DND-41 (cell line): ENCODE measurements around the gene CAAP1.
"Not testable (repeated sequence)": the region's sequence is repeated elsewhere in the genome, so short reads cannot be mapped to it uniquely, and the experiment has no call there.

Experiments used
- ATAC-seq: fragments of 200-7000 bp; cut with Tn5 transposase; 3 replicates; pipeline ENCODE4 v1.9.1; 2021; ENCODE audit warnings: low read depth; ENCODE audit not compliant: insufficient read depth
- DNase-seq: peaks from one replicate; pipeline ENCODE4 v3.0.0-alpha.2; 2020
- H2AFZ ChIP-seq: 2 replicates; pipeline ENCODE4 v1.6.0; 2012; ENCODE audit warnings: low read depth, low read length
- H3K27ac ChIP-seq: 2 replicates; pipeline ENCODE4 v1.5.1; 2012; ENCODE audit warnings: low read length, inconsistent platforms
- H3K27me3 ChIP-seq: fragments of 200-600 bp; sonication (generic); 2 replicates; pipeline ENCODE4 v1.6.0; 2012; ENCODE audit warnings: low read length, mild to moderate bottlenecking, inconsistent platforms; ENCODE audit not compliant: insufficient read depth, poor library complexity
- H3K36me3 ChIP-seq: 2 replicates; pipeline ENCODE4 v1.5.1; 2012; ENCODE audit warnings: low read length, inconsistent platforms; ENCODE audit not compliant: insufficient read depth
- H3K4me1 ChIP-seq: 2 replicates; pipeline ENCODE4 v1.5.1; 2012; ENCODE audit warnings: mild to moderate bottlenecking, low read length; ENCODE audit not compliant: insufficient read depth
- H3K4me2 ChIP-seq: 2 replicates; pipeline ENCODE4 v1.6.0; 2012; ENCODE audit warnings: mild to moderate bottlenecking, moderate library complexity, low read length, inconsistent platforms; ENCODE audit not compliant: insufficient read depth
- H3K4me3 ChIP-seq, 2 experiments: fragments of 200-600 bp in 1 of 2; shearing (Covaris generic) in 1 of 2; 2 replicates each; pipeline ENCODE4 v1.5.1; 2012 to 2016; ENCODE audit warnings: inconsistent platforms in 2 of 2, low read length in 2 of 2, mild to moderate bottlenecking in 2 of 2, low read depth in 1 of 2, moderate library complexity in 1 of 2
- H3K79me2 ChIP-seq: 2 replicates; pipeline ENCODE4 v1.6.0; 2012; ENCODE audit warnings: low read length, inconsistent platforms; ENCODE audit not compliant: insufficient read depth
- H3K9ac ChIP-seq: 2 replicates; pipeline ENCODE4 v1.6.0; 2012; ENCODE audit warnings: low read depth, mild to moderate bottlenecking, inconsistent platforms, low read length, moderate library complexity
- H3K9me3 ChIP-seq: 2 replicates; pipeline ENCODE4 v1.5.1; 2012; ENCODE audit warnings: low read length, moderate library complexity, mild to moderate bottlenecking, inconsistent platforms; ENCODE audit not compliant: insufficient read depth, severe bottlenecking
- H4K20me1 ChIP-seq: 2 replicates; pipeline ENCODE4 v1.6.0; 2012; ENCODE audit warnings: low read length; ENCODE audit not compliant: insufficient read depth
- EZH2 ChIP-seq: IDR thresholded peaks from 3 replicates; pipeline ENCODE4 v1.6.1; 2012; ENCODE audit warnings: borderline replicate concordance, low read depth, mild to moderate bottlenecking, moderate library complexity, low read length, inconsistent platforms; ENCODE audit not compliant: severe bottlenecking
- TF ChIP-seq, protein P1 (sequence below): IDR thresholded peaks from 2 replicates; pipeline ENCODE4 v1.5.1; 2012; ENCODE audit warnings: borderline replicate concordance, low read length, moderate library complexity, mild to moderate bottlenecking; ENCODE audit not compliant: poor library complexity, severe bottlenecking; ENCODE audit errors: extremely low read depth

The CAAP1 gene

DNA sequence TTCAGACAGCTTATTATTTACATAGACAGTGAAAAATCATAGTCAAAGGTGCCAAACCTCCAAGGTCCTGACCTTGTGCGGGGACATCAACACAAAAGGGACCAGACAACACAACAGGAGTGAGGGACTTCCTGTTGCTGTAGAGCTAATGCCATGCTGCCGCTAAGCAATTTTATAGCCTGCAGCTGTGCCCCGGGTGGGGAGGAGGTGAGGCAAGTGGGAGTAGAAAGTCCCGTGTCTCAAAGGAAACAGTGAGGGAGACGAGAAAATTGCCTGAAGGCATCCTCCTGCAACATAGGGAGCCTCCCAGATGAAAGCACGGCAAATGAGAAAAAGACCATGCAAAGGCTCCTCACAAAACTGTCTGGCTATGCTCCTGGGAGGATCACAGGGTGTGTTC lies 58.8 kb downstream of the CAAP1 start:
- Histone ChIP-seq H3K4me3 (no peak overlapping the region), H3K9me3 (no peaks in the 10 kb centered on the region), H3K9ac (no peak overlapping the region), H3K4me2 (no peak overlapping the region), H3K36me3 (no peaks in the 10 kb centered on the region), H3K27ac (no peak overlapping the region), H2AFZ (no peak overlapping the region), H3K79me2 (no peaks in the 10 kb centered on the region), H4K20me1 (no peaks in the 10 kb centered on the region; the same call in 1 of the 2 replicates), H3K27me3 (no peaks in the 10 kb centered on the region), H3K4me1 (no peaks in the 10 kb centered on the region)
- DNase-seq (no peak), ATAC-seq (peak; percentile 44; the same call in 1 of the 3 replicates)
- TF ChIP-seq, protein P1, sequence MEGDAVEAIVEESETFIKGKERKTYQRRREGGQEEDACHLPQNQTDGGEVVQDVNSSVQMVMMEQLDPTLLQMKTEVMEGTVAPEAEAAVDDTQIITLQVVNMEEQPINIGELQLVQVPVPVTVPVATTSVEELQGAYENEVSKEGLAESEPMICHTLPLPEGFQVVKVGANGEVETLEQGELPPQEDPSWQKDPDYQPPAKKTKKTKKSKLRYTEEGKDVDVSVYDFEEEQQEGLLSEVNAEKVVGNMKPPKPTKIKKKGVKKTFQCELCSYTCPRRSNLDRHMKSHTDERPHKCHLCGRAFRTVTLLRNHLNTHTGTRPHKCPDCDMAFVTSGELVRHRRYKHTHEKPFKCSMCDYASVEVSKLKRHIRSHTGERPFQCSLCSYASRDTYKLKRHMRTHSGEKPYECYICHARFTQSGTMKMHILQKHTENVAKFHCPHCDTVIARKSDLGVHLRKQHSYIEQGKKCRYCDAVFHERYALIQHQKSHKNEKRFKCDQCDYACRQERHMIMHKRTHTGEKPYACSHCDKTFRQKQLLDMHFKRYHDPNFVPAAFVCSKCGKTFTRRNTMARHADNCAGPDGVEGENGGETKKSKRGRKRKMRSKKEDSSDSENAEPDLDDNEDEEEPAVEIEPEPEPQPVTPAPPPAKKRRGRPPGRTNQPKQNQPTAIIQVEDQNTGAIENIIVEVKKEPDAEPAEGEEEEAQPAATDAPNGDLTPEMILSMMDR: no peak
- TF ChIP-seq EZH2: no peak

DNA sequence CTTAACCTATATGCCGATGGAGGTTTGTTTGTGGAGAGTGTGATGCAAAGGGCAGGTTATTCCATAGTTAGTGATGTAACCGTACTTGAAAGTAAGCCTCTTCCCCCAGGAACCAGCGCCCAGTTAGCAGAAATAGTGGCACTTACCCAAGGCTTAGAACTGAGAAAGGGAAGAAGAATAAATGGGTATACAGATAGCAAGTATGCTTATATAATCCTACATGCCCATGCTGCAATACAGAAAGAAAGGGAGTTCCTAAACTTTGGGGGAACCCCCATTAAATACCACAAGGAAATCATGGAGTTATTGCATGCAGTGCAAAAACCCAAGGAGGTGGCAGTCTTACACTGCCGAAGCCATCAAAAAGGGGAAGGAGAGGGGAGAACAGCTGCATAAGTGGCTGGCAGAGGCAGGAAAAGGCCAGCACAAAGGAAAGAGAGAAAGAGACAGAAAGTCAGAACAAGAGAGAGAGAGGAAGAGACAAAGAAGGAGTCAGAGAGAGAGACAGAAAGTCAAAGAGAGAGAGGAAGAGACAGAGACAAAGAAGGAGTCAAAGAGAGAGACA lies 64.1 kb downstream of the CAAP1 start:
- not testable (repeated sequence) for H3K9ac ChIP-seq, H3K79me2 ChIP-seq, H4K20me1 ChIP-seq, H3K4me2 ChIP-seq, H3K4me1 ChIP-seq, H3K36me3 ChIP-seq, H3K27me3 ChIP-seq, H3K9me3 ChIP-seq, H3K4me3 ChIP-seq, H2AFZ ChIP-seq, ATAC-seq, H3K27ac ChIP-seq, DNase-seq

DNA sequence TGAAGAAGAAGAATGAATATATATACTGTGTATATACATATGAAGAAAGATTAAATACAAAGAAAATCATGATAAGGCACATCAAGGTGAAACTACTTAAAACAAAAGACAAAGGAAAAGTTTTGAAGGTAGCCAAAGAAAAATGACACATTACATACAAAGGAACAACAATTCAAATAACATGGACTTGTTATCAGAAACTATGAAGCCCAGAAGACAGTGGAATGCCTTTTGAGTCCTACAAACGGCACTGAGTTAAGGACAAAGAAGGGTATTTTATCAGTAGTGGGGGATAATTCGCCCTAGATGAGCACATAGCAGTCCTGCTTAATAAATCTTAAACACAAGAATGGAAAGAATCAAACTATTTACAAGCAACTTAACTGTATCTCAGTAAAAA lies 77.8 kb downstream of the CAAP1 start:
- Histone ChIP-seq H3K4me1 (no peaks in the 10 kb centered on the region), H3K27me3 (no peaks in the 10 kb centered on the region), H3K36me3 (no peaks in the 10 kb centered on the region), H3K9ac (no peak overlapping the region), H4K20me1 (no peaks in the 10 kb centered on the region), H3K4me3 (no peak overlapping the region), H3K79me2 (no peaks in the 10 kb centered on the region), H3K27ac (no peak overlapping the region), H2AFZ (no peak overlapping the region), H3K4me2 (no peak overlapping the region), H3K9me3 (no peaks in the 10 kb centered on the region)
- no peak for TF ChIP-seq EZH2
- TF ChIP-seq, protein P1: no peak
- DNase-seq (no peak), ATAC-seq (no peak)

DNA sequence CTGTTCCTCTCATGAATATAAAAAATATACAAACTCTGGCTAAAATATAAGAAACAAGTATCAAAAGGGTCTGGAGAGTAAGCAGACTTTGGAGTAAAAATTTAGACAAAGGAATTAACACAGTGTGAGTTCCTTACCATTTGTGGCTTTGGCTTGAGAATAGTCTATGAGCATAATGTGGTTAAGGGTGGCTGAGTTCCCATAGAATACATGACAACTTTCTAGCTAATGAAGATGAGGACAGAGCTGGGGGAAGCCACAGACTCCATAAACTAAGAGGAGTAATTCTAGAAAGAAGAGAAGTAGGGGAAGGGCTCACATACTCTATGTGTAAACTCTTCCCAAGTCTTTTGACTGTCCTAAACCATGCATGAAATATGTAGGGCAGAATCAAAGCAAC lies 79.4 kb downstream of the CAAP1 start:
- no peaks in the 10 kb centered on the region for H3K27me3 ChIP-seq
- H3K36me3 ChIP-seq: no peaks in the 10 kb centered on the region
- TF ChIP-seq, protein P1: no peak
- TF ChIP-seq EZH2: no peak
- no peaks in the 10 kb centered on the region for H3K9me3 ChIP-seq
- no peak overlapping the region for H2AFZ ChIP-seq
- no peak overlapping the region for H3K27ac ChIP-seq
- ATAC-seq (no peak), DNase-seq (no peak)
- H3K9ac ChIP-seq: no peak overlapping the region
- H3K79me2 ChIP-seq: no peaks in the 10 kb centered on the region
- H3K4me3 ChIP-seq: no peak overlapping the region
- no peaks in the 10 kb centered on the region for H4K20me1 ChIP-seq
- H3K4me2 ChIP-seq: no peak overlapping the region
- no peaks in the 10 kb centered on the region for H3K4me1 ChIP-seq
